ENCODE data around the gene MAPT. TPM values are rescaled to one million over a fixed set of nuclear protein-coding genes. Genes with fewer than 3 reads are reported as not detected.

The MAPT gene
- total and polyA plus RNA-seq, 2 of the 13 experiments (the other 11 are each of a cell fraction or from before 2014, with no cell fraction given), result 2.1 to 2.8 TPM

DNA sequence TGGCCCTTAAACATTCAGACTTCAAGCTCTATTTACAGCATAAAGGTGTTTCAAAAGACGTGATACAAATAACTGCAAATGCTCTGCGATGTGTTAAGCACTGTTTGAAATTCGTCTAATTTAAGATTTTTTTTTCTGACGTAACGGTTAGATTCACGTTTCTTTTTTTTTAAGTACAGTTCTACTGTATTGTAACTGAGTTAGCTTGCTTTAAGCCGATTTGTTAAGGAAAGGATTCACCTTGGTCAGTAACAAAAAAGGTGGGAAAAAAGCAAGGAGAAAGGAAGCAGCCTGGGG, 681 bp upstream of the MAPT start:
- ChIA-PET CTCF (ENCODE audit: low intra/inter-chr PET ratio, low total read pairs) (interaction anchor here (2.6 kb wide), 1 partner anchor 55 kb away, joined by 13 read pairs; no protein-coding TSS in a partner anchor), POLR2A (no interaction called here)
- 0 out of 2 replicates have a peak, but pooled peaks have one; percentile 63 for TF ChIP-seq ZNF577 (CRISPR knock-in tag; IDR thresholded peaks at IDR 0.05; ENCODE audit: borderline replicate concordance, low read depth)
- TF ChIP-seq, protein P1, sequence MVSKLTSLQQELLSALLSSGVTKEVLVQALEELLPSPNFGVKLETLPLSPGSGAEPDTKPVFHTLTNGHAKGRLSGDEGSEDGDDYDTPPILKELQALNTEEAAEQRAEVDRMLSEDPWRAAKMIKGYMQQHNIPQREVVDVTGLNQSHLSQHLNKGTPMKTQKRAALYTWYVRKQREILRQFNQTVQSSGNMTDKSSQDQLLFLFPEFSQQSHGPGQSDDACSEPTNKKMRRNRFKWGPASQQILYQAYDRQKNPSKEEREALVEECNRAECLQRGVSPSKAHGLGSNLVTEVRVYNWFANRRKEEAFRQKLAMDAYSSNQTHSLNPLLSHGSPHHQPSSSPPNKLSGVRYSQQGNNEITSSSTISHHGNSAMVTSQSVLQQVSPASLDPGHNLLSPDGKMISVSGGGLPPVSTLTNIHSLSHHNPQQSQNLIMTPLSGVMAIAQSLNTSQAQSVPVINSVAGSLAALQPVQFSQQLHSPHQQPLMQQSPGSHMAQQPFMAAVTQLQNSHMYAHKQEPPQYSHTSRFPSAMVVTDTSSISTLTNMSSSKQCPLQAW (CRISPR knock-in tag; IDR thresholded peaks at IDR 0.05), result peak; percentile 59; the same call in 1 of the 2 replicates
- TF ChIP-seq ZNF530 (CRISPR knock-in tag; IDR thresholded peaks at IDR 0.05; ENCODE audit: low read depth), result no peak
- 0 out of 2 replicates have a peak, but pooled peaks have one; percentile 14 for TF ChIP-seq ZNF143 (CRISPR knock-in tag; IDR thresholded peaks at IDR 0.05)
- TF ChIP-seq KLF9 (CRISPR knock-in tag; IDR thresholded peaks at IDR 0.05; ENCODE audit: low read depth), result no peak
- peak; percentile 3; the same call in 1 of the 2 replicates for TF ChIP-seq ZNF501 (CRISPR knock-in tag; IDR thresholded peaks at IDR 0.05)
- TF ChIP-seq, protein P2, sequence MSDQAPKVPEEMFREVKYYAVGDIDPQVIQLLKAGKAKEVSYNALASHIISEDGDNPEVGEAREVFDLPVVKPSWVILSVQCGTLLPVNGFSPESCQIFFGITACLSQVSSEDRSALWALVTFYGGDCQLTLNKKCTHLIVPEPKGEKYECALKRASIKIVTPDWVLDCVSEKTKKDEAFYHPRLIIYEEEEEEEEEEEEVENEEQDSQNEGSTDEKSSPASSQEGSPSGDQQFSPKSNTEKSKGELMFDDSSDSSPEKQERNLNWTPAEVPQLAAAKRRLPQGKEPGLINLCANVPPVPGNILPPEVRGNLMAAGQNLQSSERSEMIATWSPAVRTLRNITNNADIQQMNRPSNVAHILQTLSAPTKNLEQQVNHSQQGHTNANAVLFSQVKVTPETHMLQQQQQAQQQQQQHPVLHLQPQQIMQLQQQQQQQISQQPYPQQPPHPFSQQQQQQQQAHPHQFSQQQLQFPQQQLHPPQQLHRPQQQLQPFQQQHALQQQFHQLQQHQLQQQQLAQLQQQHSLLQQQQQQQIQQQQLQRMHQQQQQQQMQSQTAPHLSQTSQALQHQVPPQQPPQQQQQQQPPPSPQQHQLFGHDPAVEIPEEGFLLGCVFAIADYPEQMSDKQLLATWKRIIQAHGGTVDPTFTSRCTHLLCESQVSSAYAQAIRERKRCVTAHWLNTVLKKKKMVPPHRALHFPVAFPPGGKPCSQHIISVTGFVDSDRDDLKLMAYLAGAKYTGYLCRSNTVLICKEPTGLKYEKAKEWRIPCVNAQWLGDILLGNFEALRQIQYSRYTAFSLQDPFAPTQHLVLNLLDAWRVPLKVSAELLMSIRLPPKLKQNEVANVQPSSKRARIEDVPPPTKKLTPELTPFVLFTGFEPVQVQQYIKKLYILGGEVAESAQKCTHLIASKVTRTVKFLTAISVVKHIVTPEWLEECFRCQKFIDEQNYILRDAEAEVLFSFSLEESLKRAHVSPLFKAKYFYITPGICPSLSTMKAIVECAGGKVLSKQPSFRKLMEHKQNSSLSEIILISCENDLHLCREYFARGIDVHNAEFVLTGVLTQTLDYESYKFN (CRISPR knock-in tag; conservative IDR thresholded peaks at IDR 0.05), result 0 out of 2 replicates have a peak, but pooled peaks have one; percentile 14
- TF ChIP-seq, protein P3, sequence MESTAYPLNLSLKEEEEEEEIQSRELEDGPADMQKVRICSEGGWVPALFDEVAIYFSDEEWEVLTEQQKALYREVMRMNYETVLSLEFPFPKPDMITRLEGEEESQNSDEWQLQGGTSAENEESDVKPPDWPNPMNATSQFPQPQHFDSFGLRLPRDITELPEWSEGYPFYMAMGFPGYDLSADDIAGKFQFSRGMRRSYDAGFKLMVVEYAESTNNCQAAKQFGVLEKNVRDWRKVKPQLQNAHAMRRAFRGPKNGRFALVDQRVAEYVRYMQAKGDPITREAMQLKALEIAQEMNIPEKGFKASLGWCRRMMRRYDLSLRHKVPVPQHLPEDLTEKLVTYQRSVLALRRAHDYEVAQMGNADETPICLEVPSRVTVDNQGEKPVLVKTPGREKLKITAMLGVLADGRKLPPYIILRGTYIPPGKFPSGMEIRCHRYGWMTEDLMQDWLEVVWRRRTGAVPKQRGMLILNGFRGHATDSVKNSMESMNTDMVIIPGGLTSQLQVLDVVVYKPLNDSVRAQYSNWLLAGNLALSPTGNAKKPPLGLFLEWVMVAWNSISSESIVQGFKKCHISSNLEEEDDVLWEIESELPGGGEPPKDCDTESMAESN (CRISPR knock-in tag; conservative IDR thresholded peaks at IDR 0.05), result no peak
- 0 out of 2 replicates have a peak, but pooled peaks have one; percentile 10 for TF ChIP-seq JUN (CRISPR knock-in tag; IDR thresholded peaks at IDR 0.05)
- TF ChIP-seq HNF4A (CRISPR knock-in tag; IDR thresholded peaks at IDR 0.05), result no peak
- TF ChIP-seq ZNF572 (CRISPR knock-in tag; IDR thresholded peaks at IDR 0.05), result 0 out of 2 replicates have a peak, but pooled peaks have one; percentile 36
- no peak for TF ChIP-seq ZNF841 (CRISPR knock-in tag; IDR thresholded peaks at IDR 0.05; ENCODE audit: borderline replicate concordance)
- intact Hi-C loops (cut with micrococcal nuclease; ENCODE audit: unreplicated experiment) (loop anchor here (10.0 kb wide), 1 partner anchor 51 kb away; no protein-coding TSS in a partner anchor), in situ Hi-C loops (cut with HindIII; ENCODE audit: extremely low pct_ligation_motif_present, low pct_unique_long_range_greater_than_20kb) (no loop called here)
- H3K4me2 ChIP-seq (ENCODE audit: low read depth, low read length), result peak overlapping the region; percentile 96
- 85% methylated on average over 7 of the region's 7 CpGs for WGBS (ENCODE audit: low lambda C conversion rate)
- peaks cover 37% of the 10 kb centered on the region for H3K4me1 ChIP-seq (ENCODE audit: insufficient read depth, low read length)
- no peaks in the 10 kb centered on the region for H3K79me2 ChIP-seq (ENCODE audit: insufficient read depth, low read length)
- peaks cover 8 to 45% of the 10 kb centered on the region in 2 experiments for H3K27me3 ChIP-seq (ENCODE audit: control insufficient read depth in 1 of 2, insufficient read depth in 2 of 2, low read length in 2 of 2)
- no peaks in the 10 kb centered on the region for H3K9me3 ChIP-seq (ENCODE audit: low read length)
- FAIRE-seq (peak; percentile 42), DNase-seq (ENCODE audit: low spot score) (no peak), ATAC-seq (no peak)
- H3K36me3 ChIP-seq (replicated peaks in 1 of 2; ENCODE audit: control insufficient read depth in 1 of 2, insufficient read depth in 2 of 2, low read length in 2 of 2), result no peaks in the 10 kb centered on the region
- H3K27ac ChIP-seq (ENCODE audit: extremely low read length, insufficient read depth, low read length), result no peak overlapping the region
- peak overlapping the region; percentile 1 for H2AFZ ChIP-seq (ENCODE audit: low read length)
- no TSS peak for BruUV-seq (replicated peaks)
- no peak overlapping the region for H3K9ac ChIP-seq (ENCODE audit: insufficient read depth, low read depth, low read length)
- no peak overlapping the region for H3K4me3 ChIP-seq (replicated peaks in 1 of 3; ENCODE audit: insufficient read depth in 1 of 3, low read depth in 2 of 3, low read length in 3 of 3)
- no peaks in the 10 kb centered on the region; the same call in 1 of the 2 replicates for H4K20me1 ChIP-seq (ENCODE audit: insufficient read depth, low read length)

Data from HepG2 (cell line).